HG02571 (cell line): ENCODE data around the gene PRKAR1B.

Experiments used
- ATAC-seq: cut with Tn5 transposase; IDR thresholded peaks from one replicate; pipeline ENCODE4 v1.9.1; 2021; ENCODE audit warnings: mild to moderate bottlenecking, moderate library complexity; ENCODE audit not compliant: unreplicated experiment

PRKAR1B gene

GRCh38 chr7:575425-576366 lies 151.4 kb downstream of the PRKAR1B start:
- ATAC-seq, result no peak

- no peak for ATAC-seq
These were observed 152.3 kb downstream of the PRKAR1B start for GRCh38 chr7:574661-575395.

- no peak for ATAC-seq
These were observed 153.1 kb downstream of the PRKAR1B start for GRCh38 chr7:573933-574381.

- ATAC-seq, result no peak
These were observed 153.7 kb downstream of the PRKAR1B start for GRCh38 chr7:573269-573932.

GRCh38 chr7:572416-573268 lies 154.4 kb downstream of the PRKAR1B start:
- ATAC-seq, result no peak

GRCh38 chr7:571718-572415 lies 155.2 kb downstream of the PRKAR1B start:
- ATAC-seq, result no peak

- no peak for ATAC-seq
These were observed 155.9 kb downstream of the PRKAR1B start for GRCh38 chr7:571096-571717.

- ATAC-seq, result no peak
These were observed 156.3 kb downstream of the PRKAR1B start for GRCh38 chr7:570801-571070.

GRCh38 chr7:569996-570800 lies 156.9 kb downstream of the PRKAR1B start:
- ATAC-seq, result no peak

- ATAC-seq, result no peak
These were observed 157.8 kb downstream of the PRKAR1B start for GRCh38 chr7:569071-569855.

- no peak for ATAC-seq
These were observed 158.8 kb downstream of the PRKAR1B start for GRCh38 chr7:568031-568951.

GRCh38 chr7:567305-567883 lies 159.7 kb downstream of the PRKAR1B start:
- ATAC-seq, result no peak

GRCh38 chr7:566100-566499 lies 161.0 kb downstream of the PRKAR1B start:
- no peak for ATAC-seq

- no peak for ATAC-seq
These were observed 162.8 kb downstream of the PRKAR1B start for GRCh38 chr7:564176-564865.

- ATAC-seq, result no peak
These were observed 163.4 kb downstream of the PRKAR1B start for GRCh38 chr7:563629-564170.
